GM18508 (cell line): Measurements from ENCODE around the gene HSPA14.
"Not testable (repeated sequence)": the region's sequence is repeated elsewhere in the genome, so short reads cannot be mapped to it uniquely, and the experiment has no call there.

Source experiments
- ATAC-seq: cut with Tn5 transposase; IDR thresholded peaks from one replicate; pipeline ENCODE4 v1.9.1; 2021; ENCODE audit warnings: moderate number of reproducible peaks; ENCODE audit not compliant: insufficient read depth, unreplicated experiment

HSPA14 gene

GRCh38 chr10:14879124-14879927 is 41.2 kb downstream of the HSPA14 start:
- ATAC-seq = no peak

GRCh38 chr10:14879928-14880193 is 41.8 kb downstream of the HSPA14 start:
- no peak for ATAC-seq

- no peak for ATAC-seq
These were observed 42.1 kb downstream of the HSPA14 start for GRCh38 chr10:14880229-14880628.

- no peak for ATAC-seq
These were observed 46.0 kb downstream of the HSPA14 start for GRCh38 chr10:14884082-14884481.

- no peak for ATAC-seq
These were observed 51.2 kb downstream of the HSPA14 start for GRCh38 chr10:14889318-14889717.

- no peak for ATAC-seq
These were observed 53.0 kb downstream of the HSPA14 start for GRCh38 chr10:14891151-14891550.

- no peak for ATAC-seq
These were observed 66.2 kb downstream of the HSPA14 start for GRCh38 chr10:14904316-14904732.

GRCh38 chr10:14904864-14905263 is 66.8 kb downstream of the HSPA14 start:
- ATAC-seq = no peak

- no peak for ATAC-seq
These were observed 67.8 kb downstream of the HSPA14 start for GRCh38 chr10:14905890-14906289.

- no peak for ATAC-seq
These were observed 68.7 kb downstream of the HSPA14 start for GRCh38 chr10:14906765-14907164.

GRCh38 chr10:14907591-14907990 is 69.5 kb downstream of the HSPA14 start:
- ATAC-seq = not testable (repeated sequence)

GRCh38 chr10:14909101-14909500 is 71.0 kb downstream of the HSPA14 start:
- no peak for ATAC-seq

- no peak for ATAC-seq
These were observed 72.8 kb downstream of the HSPA14 start for GRCh38 chr10:14910953-14911352.

GRCh38 chr10:14911801-14912200 is 73.7 kb downstream of the HSPA14 start:
- ATAC-seq = no peak

- ATAC-seq = no peak
These were observed 78.5 kb downstream of the HSPA14 start for GRCh38 chr10:14916600-14916999.

GRCh38 chr10:14917827-14918226 is 79.7 kb downstream of the HSPA14 start:
- no peak for ATAC-seq

- no peak for ATAC-seq
These were observed 80.9 kb downstream of the HSPA14 start for GRCh38 chr10:14918964-14919363.
